Ishikawa (cell line): ENCODE results near the gene DNAH2.

Experiments used
- CEBPB ChIP-seq: IDR thresholded peaks from 2 replicates; pipeline ENCODE4 v1.6.1; 2012
- CREB1 ChIP-seq: IDR thresholded peaks from 2 replicates; pipeline ENCODE4 v1.6.1; 2012; ENCODE audit warnings: low read depth
- EP300 ChIP-seq: IDR thresholded peaks from 2 replicates; pipeline ENCODE4 v1.6.1; 2012; ENCODE audit warnings: borderline replicate concordance
- NFIC ChIP-seq: IDR thresholded peaks from 2 replicates; pipeline ENCODE4 v1.6.1; 2012
- RAD21 ChIP-seq: IDR thresholded peaks from 2 replicates; pipeline ENCODE4 v1.6.1; 2012; ENCODE audit warnings: low read depth
- TAF1 ChIP-seq: IDR thresholded peaks from 2 replicates; pipeline ENCODE4 v1.6.1; 2012; ENCODE audit warnings: low read depth, mild to moderate bottlenecking
- YY1 ChIP-seq: IDR thresholded peaks from 2 replicates; pipeline ENCODE4 v1.6.1; 2012; ENCODE audit warnings: low read depth
- ZBTB7A ChIP-seq: IDR thresholded peaks from 2 replicates; pipeline ENCODE4 v1.6.1; 2012; ENCODE audit warnings: low read depth
- TF ChIP-seq, protein P1 (sequence below): IDR thresholded peaks from 2 replicates; pipeline ENCODE4 v1.6.1; 2012

GRCh38 chr17:7818746-7819645, 101.5 kb downstream of the DNAH2 start:
- no peak for TF ChIP-seq ZBTB7A
- no peak for TF ChIP-seq EP300
- TF ChIP-seq TAF1, result no peak
- TF ChIP-seq NFIC, result no peak
- no peak for TF ChIP-seq CREB1
- no peak for TF ChIP-seq CEBPB
- no peak for TF ChIP-seq RAD21
- TF ChIP-seq, protein P1, sequence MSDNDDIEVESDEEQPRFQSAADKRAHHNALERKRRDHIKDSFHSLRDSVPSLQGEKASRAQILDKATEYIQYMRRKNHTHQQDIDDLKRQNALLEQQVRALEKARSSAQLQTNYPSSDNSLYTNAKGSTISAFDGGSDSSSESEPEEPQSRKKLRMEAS, result no peak
- TF ChIP-seq YY1, result no peak
